Neural cell (in vitro differentiated cells): ENCODE measurements around the gene SYT1. TPM values are rescaled to one million over a fixed set of nuclear protein-coding genes. Genes with fewer than 3 reads are reported as not detected.

Experiments
- H2AFZ ChIP-seq: fragments of 200-600, 300-800 bp; sonication (generic), shearing (Covaris generic); 2 replicates; pipeline ENCODE4 v1.6.0; 2014; ENCODE audit warnings: low read depth, mild to moderate bottlenecking, antibody characterized with exemption, low read length, moderate library complexity
- H3F3A ChIP-seq: fragments of 200-600 bp; shearing (Covaris generic); 2 replicates; pipeline ENCODE4 v1.6.1; 2016; ENCODE audit warnings: mild to moderate bottlenecking, moderate library complexity, mixed read lengths, antibody characterized with exemption, low read length; ENCODE audit not compliant: insufficient read depth, poor library complexity, severe bottlenecking
- H3K27ac ChIP-seq: fragments of 200-600, 300-800 bp; sonication (generic), shearing (Covaris generic); 2 replicates; pipeline ENCODE4 v1.5.1; 2014; ENCODE audit warnings: mild to moderate bottlenecking, low read length, moderate library complexity
- H3K27me3 ChIP-seq: fragments of 300-800, 200-600 bp; sonication (generic), shearing (Covaris generic); 2 replicates; pipeline ENCODE4 v1.6.0; 2014; ENCODE audit warnings: mild to moderate bottlenecking, low read depth, low read length, moderate library complexity; ENCODE audit not compliant: insufficient read depth
- H3K36me3 ChIP-seq: fragments of 300-800, 200-600 bp; sonication (generic), shearing (Covaris generic); 2 replicates; pipeline ENCODE4 v1.5.1; 2014; ENCODE audit warnings: mild to moderate bottlenecking, antibody characterized with exemption, low read length, moderate library complexity; ENCODE audit not compliant: insufficient read depth
- H3K4me2 ChIP-seq: fragments of 300-800, 200-600 bp; sonication (generic), shearing (Covaris generic); 2 replicates; pipeline ENCODE4 v1.6.0; 2014; ENCODE audit warnings: mild to moderate bottlenecking, low read length
- H3K4me3 ChIP-seq: fragments of 300-800, 200-600 bp; sonication (generic), shearing (Covaris generic); 2 replicates; pipeline ENCODE4 v1.5.1; 2014; ENCODE audit warnings: mild to moderate bottlenecking, low read length, moderate library complexity
- H3K79me2 ChIP-seq: fragments of 200-600 bp; shearing (Covaris generic); replicated peaks from 2 replicates; pipeline ENCODE4 v1.6.0; 2014; ENCODE audit warnings: mild to moderate bottlenecking, low read length, moderate library complexity; ENCODE audit not compliant: insufficient read depth
- H3K9ac ChIP-seq: fragments of 300-800, 200-600 bp; sonication (generic), shearing (Covaris generic); 2 replicates; pipeline ENCODE4 v1.6.1; 2016; ENCODE audit warnings: mild to moderate bottlenecking, low read length, mixed read lengths
- H3K9me2 ChIP-seq: fragments of 200-600 bp; shearing (Covaris generic); 2 replicates; pipeline ENCODE4 v1.6.1; 2016; ENCODE audit warnings: mild to moderate bottlenecking, low read length, mixed read lengths; ENCODE audit not compliant: insufficient read depth
- H3K9me3 ChIP-seq: fragments of 200-600, 300-800 bp; sonication (generic), shearing (Covaris generic); 2 replicates; pipeline ENCODE4 v1.6.1; 2016; ENCODE audit warnings: mild to moderate bottlenecking, mixed run types, low read length, moderate library complexity, mixed read lengths
- H4K20me1 ChIP-seq: fragments of 200-600 bp; shearing (Covaris generic); 2 replicates; pipeline ENCODE4 v1.6.1; 2016; ENCODE audit warnings: mild to moderate bottlenecking, mixed run types; ENCODE audit not compliant: insufficient read depth
- CTCF ChIP-seq: fragments of 450-650 bp; IDR thresholded peaks from 2 replicates; pipeline ENCODE4 v1.5.1; 2014; ENCODE audit warnings: antibody characterized with exemption, mild to moderate bottlenecking, moderate library complexity; ENCODE audit not compliant: poor library complexity, severe bottlenecking
- EP300 ChIP-seq: fragments of 450-650 bp; conservative IDR thresholded peaks from 2 replicates; pipeline ENCODE4 v1.6.1; 2014; ENCODE audit warnings: antibody characterized with exemption, mild to moderate bottlenecking, moderate library complexity; ENCODE audit not compliant: poor library complexity, severe bottlenecking
- EZH2 ChIP-seq: fragments of 200-600, 300-800 bp; shearing (Covaris generic), sonication (generic); IDR thresholded peaks from 2 replicates; pipeline ENCODE4 v1.6.1; 2014; ENCODE audit warnings: antibody characterized with exemption, low read length, borderline replicate concordance, mild to moderate bottlenecking; ENCODE audit not compliant: insufficient read depth, poor library complexity, severe bottlenecking
- MXI1 ChIP-seq: fragments of 450-650 bp; conservative IDR thresholded peaks from 2 replicates; pipeline ENCODE4 v1.6.1; 2014; ENCODE audit warnings: antibody characterized with exemption, mild to moderate bottlenecking; ENCODE audit not compliant: poor library complexity, severe bottlenecking
- POLR2AphosphoS5 ChIP-seq: IDR thresholded peaks from 2 replicates; pipeline ENCODE4 v1.6.1; 2012
- RAD21 ChIP-seq: fragments of 450-650 bp; conservative IDR thresholded peaks from 2 replicates; pipeline ENCODE4 v1.6.1; 2014; ENCODE audit warnings: antibody characterized with exemption, mild to moderate bottlenecking, moderate library complexity
- REST ChIP-seq: IDR thresholded peaks from 2 replicates; pipeline ENCODE4 v1.6.1; 2012; ENCODE audit warnings: borderline replicate concordance
- SMC3 ChIP-seq: fragments of 450-650 bp; conservative IDR thresholded peaks from 2 replicates; pipeline ENCODE4 v1.6.1; 2014; ENCODE audit warnings: antibody characterized with exemption, mild to moderate bottlenecking, moderate library complexity; ENCODE audit not compliant: poor library complexity
- TAF1 ChIP-seq: IDR thresholded peaks from 2 replicates; pipeline ENCODE4 v1.6.1; 2012; ENCODE audit warnings: low read depth
- polyA plus RNA-seq: library from polyadenylated mRNA; depleted of rRNA; stranded (reverse); fragments of >200 nt; gene quantifications from 2 replicates; pipeline ENCODE4 v1.2.3, GENCODE V29; 2014

SYT1 gene
- polyA plus RNA-seq, 1 donor from 2014 or later: 103 TPM

GRCh38 chr12:79307340-79307739, 442.8 kb downstream of the SYT1 start:
- no peaks in the 10 kb centered on the region for H4K20me1 ChIP-seq
- no peak overlapping the region for H3K27ac ChIP-seq
- H3K9me2 ChIP-seq: no peaks in the 10 kb centered on the region
- H2AFZ ChIP-seq: no peak overlapping the region
- H3K36me3 ChIP-seq: no peaks in the 10 kb centered on the region
- no peak overlapping the region for H3K4me2 ChIP-seq
- no peaks in the 10 kb centered on the region for H3F3A ChIP-seq
- no peak overlapping the region for H3K4me3 ChIP-seq
- no peaks in the 10 kb centered on the region for H3K9me3 ChIP-seq
- no peaks in the 10 kb centered on the region for H3K79me2 ChIP-seq
- TF ChIP-seq TAF1 (no peak), SMC3 (no peak), POLR2AphosphoS5 (no peak), RAD21 (no peak)
- H3K9ac ChIP-seq: no peak overlapping the region
- H3K27me3 ChIP-seq: no peaks in the 10 kb centered on the region

- H3K9me3 ChIP-seq: no peaks in the 10 kb centered on the region
- H4K20me1 ChIP-seq: no peaks in the 10 kb centered on the region
- no peak overlapping the region for H3K4me3 ChIP-seq
- H3K79me2 ChIP-seq: no peaks in the 10 kb centered on the region
- no peak overlapping the region for H3K4me2 ChIP-seq
- H3K27ac ChIP-seq: no peak overlapping the region
- no peaks in the 10 kb centered on the region for H3F3A ChIP-seq
- H3K9ac ChIP-seq: no peak overlapping the region
- H3K9me2 ChIP-seq: no peaks in the 10 kb centered on the region
- H3K36me3 ChIP-seq: no peaks in the 10 kb centered on the region
- TF ChIP-seq REST (no peak), POLR2AphosphoS5 (no peak), EZH2 (no peak), RAD21 (no peak), SMC3 (no peak), TAF1 (no peak), MXI1 (no peak), EP300 (no peak), CTCF (no peak)
- H3K27me3 ChIP-seq: no peaks in the 10 kb centered on the region
- no peak overlapping the region for H2AFZ ChIP-seq
Observed at GRCh38 chr12:79309039-79309438, 444.5 kb downstream of the SYT1 start.
